Stimulated activated memory B cell treated with anti-CD40 and anti-IgM and Interleukin-4, amounts not matched to agents 10 μg/mL and 1 μg/mL and 100 μg/mL, for 72 hours (primary cell): ENCODE results near the gene HDAC3.
"Not testable (repeated sequence)": the region's sequence is repeated elsewhere in the genome, so short reads cannot be mapped to it uniquely, and the experiment has no call there.

Experiments used
- ATAC-seq: fragments of 150-1000 bp; cut with Tn5 transposase; 2 replicates; pipeline ENCODE4 v1.10.0; 2021
- H3K27ac Mint-ChIP-seq: one replicate; pipeline ENCODE4 v1.8.0; 2022; ENCODE audit warnings: mild to moderate bottlenecking, mixed read lengths
- H3K27me3 Mint-ChIP-seq: one replicate; pipeline ENCODE4 v1.8.0; 2022; ENCODE audit warnings: mixed read lengths
- H3K36me3 Mint-ChIP-seq: one replicate; pipeline ENCODE4 v1.8.0; 2022; ENCODE audit warnings: mixed read lengths
- H3K4me1 Mint-ChIP-seq: one replicate; pipeline ENCODE4 v1.8.0; 2022; ENCODE audit warnings: mixed read lengths
- H3K4me3 Mint-ChIP-seq: one replicate; pipeline ENCODE4 v1.8.0; 2022; ENCODE audit warnings: mild to moderate bottlenecking, moderate library complexity, mixed read lengths
- H3K9me3 Mint-ChIP-seq: one replicate; pipeline ENCODE4 v1.8.0; 2022; ENCODE audit warnings: mixed read lengths

HDAC3 gene

GRCh38 chr5:141630570-141631140, 6.0 kb downstream of the HDAC3 start:
- no peaks in the 10 kb centered on the region for H3K9me3 Mint-ChIP-seq
- peaks cover 44% of the 10 kb centered on the region for H3K4me1 Mint-ChIP-seq
- ATAC-seq = no peak
- H3K27ac Mint-ChIP-seq = no peak overlapping the region
- H3K36me3 Mint-ChIP-seq = peaks cover 44% of the 10 kb centered on the region
- H3K27me3 Mint-ChIP-seq = no peaks in the 10 kb centered on the region
- no peak overlapping the region for H3K4me3 Mint-ChIP-seq

GRCh38 chr5:141628175-141628788, 8.4 kb downstream of the HDAC3 start:
- no peak for ATAC-seq
- H3K4me1 Mint-ChIP-seq = peaks cover 34% of the 10 kb centered on the region
- peaks cover 62% of the 10 kb centered on the region for H3K36me3 Mint-ChIP-seq
- no peaks in the 10 kb centered on the region for H3K27me3 Mint-ChIP-seq
- no peak overlapping the region for H3K4me3 Mint-ChIP-seq
- H3K9me3 Mint-ChIP-seq = no peaks in the 10 kb centered on the region
- H3K27ac Mint-ChIP-seq = peak overlapping the region; percentile 17

DNA sequence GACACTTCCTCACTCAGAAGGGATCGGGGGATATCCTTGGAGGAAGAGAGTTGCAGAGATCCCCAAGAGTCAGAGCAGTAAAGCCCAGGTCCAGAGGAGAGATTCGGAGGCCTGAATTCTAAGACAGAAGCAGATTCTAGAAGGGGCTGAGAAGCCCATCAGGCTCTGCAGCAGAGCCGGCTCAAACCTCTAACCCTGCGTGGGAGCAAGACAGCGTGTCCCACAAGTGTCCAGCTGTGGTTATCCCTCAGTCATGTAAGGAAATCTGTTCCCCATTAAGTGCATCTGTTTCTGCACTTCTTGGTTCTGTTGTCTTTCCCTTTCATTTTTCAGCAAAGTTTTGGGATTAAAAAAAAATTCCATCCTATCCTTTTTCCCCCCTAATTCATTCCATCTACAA, 13.0 kb downstream of the HDAC3 start:
- peaks cover 71% of the 10 kb centered on the region for H3K36me3 Mint-ChIP-seq

GRCh38 chr5:141623186-141623585, 13.5 kb downstream of the HDAC3 start:
- ATAC-seq = peak; percentile 82
- no peaks in the 10 kb centered on the region for H3K9me3 Mint-ChIP-seq
- peaks cover 46% of the 10 kb centered on the region for H3K4me1 Mint-ChIP-seq
- H3K36me3 Mint-ChIP-seq = peaks cover 67% of the 10 kb centered on the region
- H3K27ac Mint-ChIP-seq = peak overlapping the region; percentile 92
- H3K27me3 Mint-ChIP-seq = no peaks in the 10 kb centered on the region
- H3K4me3 Mint-ChIP-seq = peak overlapping the region; percentile 67

More for the DNA sequence above, 13.0 kb downstream of the HDAC3 start:
- no peaks in the 10 kb centered on the region for H3K27me3 Mint-ChIP-seq
- H3K9me3 Mint-ChIP-seq = no peaks in the 10 kb centered on the region
- ATAC-seq = no peak
- peak overlapping the region; percentile 67 for H3K4me3 Mint-ChIP-seq
- H3K4me1 Mint-ChIP-seq = peaks cover 47% of the 10 kb centered on the region
- peak overlapping the region; percentile 92 for H3K27ac Mint-ChIP-seq

DNA sequence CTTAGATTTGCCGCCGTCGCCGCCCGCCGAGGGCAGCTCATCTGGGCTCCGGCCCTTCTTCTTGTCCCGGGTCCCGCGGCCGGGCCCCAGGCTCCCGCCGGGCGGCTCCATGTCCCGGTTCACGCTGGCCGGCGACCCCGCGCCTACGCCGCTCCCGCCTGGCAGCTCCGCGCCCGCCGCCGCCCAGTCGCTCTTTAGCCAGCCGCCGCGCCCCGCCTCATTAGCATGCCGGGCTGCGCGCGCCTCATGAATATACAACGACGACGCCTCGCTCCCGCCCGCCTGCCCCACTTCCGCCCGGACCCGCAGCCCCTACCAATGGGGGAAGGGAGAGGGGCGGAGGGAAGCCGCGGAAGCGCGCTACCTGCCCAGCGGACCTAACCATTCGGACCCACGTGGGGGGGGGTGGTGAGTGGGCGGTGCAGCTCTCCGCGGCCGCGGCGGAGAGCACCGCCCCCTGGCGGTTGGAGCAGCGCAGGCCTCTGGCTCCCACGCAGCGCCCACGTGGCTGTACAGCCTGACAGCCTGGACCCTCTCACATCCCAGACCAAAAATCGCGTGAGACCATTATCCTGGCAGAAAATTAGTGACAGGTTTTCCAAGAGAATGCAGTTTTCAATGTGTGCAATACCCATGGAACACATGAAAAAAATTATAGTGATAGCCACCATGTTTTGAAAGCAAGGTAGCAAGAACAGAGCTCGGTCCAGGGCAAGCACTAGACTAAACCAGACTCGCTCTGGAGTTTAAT, 17.7 kb downstream of the HDAC3 start, which contains the start of gene DIAPH1:
TSS of gene DIAPH1 (minus strand) at position 197 of the 751 bp plus-strand sequence. CDS start at position 111, 86 bp downstream.
- H3K36me3 Mint-ChIP-seq = peaks cover 38% of the 10 kb centered on the region
- no peaks in the 10 kb centered on the region for H3K27me3 Mint-ChIP-seq
- H3K4me3 Mint-ChIP-seq = peak within 1 kb of the TSS; percentile 89
- H3K9me3 Mint-ChIP-seq = no peaks in the 10 kb centered on the region
- H3K4me1 Mint-ChIP-seq = peaks cover 65% of the 10 kb centered on the region
- peak within 1 kb of the TSS; percentile 86 for H3K27ac Mint-ChIP-seq
- peak; percentile 95 for ATAC-seq

DNA sequence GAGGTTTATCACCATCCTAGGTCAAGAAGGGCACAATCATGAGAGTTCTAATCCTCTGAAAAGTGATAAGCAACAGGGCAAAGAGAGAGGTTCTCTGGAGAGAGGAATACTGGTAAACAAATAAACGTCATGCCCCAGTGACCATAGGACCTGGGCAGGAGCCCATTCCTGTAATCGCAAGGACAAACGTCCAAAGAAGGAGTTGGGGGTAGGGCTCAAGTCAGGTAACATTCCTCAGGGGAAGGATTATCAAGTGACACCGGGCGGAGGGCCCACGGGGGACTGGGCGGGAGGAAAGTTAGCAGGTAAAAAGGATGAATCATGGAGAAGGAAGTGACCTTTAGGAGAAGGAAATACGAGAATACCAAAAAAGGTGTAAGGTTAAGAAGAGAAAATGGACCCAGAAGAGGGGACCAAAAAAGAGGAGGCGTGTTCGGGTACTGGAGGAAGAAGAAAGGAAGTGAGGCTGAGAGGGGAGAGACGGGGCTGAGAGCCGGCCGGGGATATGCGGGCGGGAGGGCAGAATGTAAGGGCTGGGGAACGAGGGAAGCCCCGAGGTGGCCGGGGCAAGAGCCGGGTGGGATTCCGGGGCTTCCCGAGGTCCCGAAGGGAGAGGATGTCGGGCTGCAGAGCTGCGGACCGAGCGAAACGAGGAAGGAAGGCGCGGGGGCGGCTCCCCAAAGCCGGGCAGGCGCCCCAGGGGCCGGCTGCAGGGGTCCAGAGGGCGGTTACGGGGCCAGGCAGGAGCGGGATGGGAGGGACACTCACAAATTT, 18.4 kb downstream of the HDAC3 start:
- ATAC-seq = peak; percentile 63
- H3K4me3 Mint-ChIP-seq = peak overlapping the region; percentile 89

DNA sequence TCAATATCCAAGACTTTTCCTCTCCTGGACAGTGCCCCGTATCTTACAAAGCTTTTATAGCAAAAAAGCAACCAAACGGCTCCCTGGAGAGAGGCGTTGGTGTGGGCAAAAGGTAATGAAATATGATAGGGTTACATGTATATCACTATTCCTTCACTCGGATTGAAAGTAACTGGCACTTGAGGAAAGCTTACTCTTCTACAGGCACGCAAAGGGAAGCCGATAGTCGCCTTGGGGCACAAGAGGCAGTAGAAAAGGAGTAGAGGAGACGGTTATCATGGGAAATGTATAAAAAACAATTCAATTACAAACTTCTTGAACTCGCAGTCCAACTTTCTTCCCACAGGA, 19.0 kb downstream of the HDAC3 start:
- H3K4me1 Mint-ChIP-seq = peaks cover 65% of the 10 kb centered on the region
- peak overlapping the region; percentile 86 for H3K27ac Mint-ChIP-seq
- H3K4me3 Mint-ChIP-seq = peak overlapping the region; percentile 89
- H3K36me3 Mint-ChIP-seq = peaks cover 33% of the 10 kb centered on the region
- no peak for ATAC-seq
- no peaks in the 10 kb centered on the region for H3K9me3 Mint-ChIP-seq
- H3K27me3 Mint-ChIP-seq = no peaks in the 10 kb centered on the region

More for the DNA sequence above, 18.4 kb downstream of the HDAC3 start:
- Mint-ChIP-seq H3K27ac (peak overlapping the region; percentile 86), H3K4me1 (peaks cover 65% of the 10 kb centered on the region), H3K9me3 (no peaks in the 10 kb centered on the region), H3K36me3 (peaks cover 34% of the 10 kb centered on the region), H3K27me3 (no peaks in the 10 kb centered on the region)

DNA sequence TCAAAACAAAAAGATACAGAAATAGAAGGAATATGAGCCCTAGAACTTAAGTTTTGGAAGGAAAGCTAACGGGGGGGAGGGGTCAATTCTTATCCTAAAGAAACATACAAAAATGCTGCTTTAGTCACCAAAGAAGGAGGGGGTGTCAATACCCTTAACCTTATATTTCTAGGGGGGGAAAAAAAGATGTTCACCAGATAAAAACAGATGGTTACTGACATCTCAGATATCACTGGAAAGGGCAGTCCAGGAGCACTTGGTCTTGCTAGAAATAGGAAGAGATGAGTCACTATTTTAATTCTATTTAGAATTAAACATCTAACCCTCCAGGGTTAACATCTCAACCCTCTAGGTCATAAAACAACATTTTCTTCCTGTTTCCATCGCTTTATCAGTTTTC, 19.5 kb downstream of the HDAC3 start:
- Mint-ChIP-seq H3K4me1 (peaks cover 65% of the 10 kb centered on the region), H3K27me3 (no peaks in the 10 kb centered on the region), H3K27ac (peak overlapping the region; percentile 86), H3K4me3 (peak overlapping the region; percentile 89), H3K36me3 (peaks cover 31% of the 10 kb centered on the region), H3K9me3 (no peaks in the 10 kb centered on the region)
- ATAC-seq = no peak

GRCh38 chr5:141615991-141616720, 20.5 kb downstream of the HDAC3 start:
- Mint-ChIP-seq H3K27me3 (no peaks in the 10 kb centered on the region), H3K4me1 (peaks cover 62% of the 10 kb centered on the region), H3K27ac (peak overlapping the region; percentile 86), H3K9me3 (no peaks in the 10 kb centered on the region), H3K36me3 (peaks cover 26% of the 10 kb centered on the region), H3K4me3 (peak overlapping the region; percentile 89)
- no peak for ATAC-seq

DNA sequence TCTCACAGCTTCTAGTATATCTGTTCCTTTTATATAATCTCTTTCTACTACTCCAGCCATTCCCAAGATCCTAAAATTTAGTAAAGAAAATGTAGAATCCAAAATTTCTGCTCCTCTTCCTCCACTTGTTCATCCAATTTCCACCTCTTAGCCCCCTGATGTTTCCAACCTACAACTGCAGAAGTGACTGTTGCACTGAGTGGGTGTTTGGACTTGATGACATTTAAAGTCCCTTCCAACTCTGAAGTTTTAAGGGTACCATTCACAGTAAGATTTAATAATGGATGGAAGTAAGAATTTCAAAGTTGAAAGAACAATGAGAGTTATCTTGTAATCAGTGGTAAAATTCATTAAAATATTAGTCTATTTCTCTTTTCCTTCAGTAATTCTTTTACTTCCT, 23.3 kb downstream of the HDAC3 start:
- H3K36me3 Mint-ChIP-seq = peaks cover 34% of the 10 kb centered on the region
- H3K27ac Mint-ChIP-seq = peak overlapping the region; percentile 54
- ATAC-seq = no peak

DNA sequence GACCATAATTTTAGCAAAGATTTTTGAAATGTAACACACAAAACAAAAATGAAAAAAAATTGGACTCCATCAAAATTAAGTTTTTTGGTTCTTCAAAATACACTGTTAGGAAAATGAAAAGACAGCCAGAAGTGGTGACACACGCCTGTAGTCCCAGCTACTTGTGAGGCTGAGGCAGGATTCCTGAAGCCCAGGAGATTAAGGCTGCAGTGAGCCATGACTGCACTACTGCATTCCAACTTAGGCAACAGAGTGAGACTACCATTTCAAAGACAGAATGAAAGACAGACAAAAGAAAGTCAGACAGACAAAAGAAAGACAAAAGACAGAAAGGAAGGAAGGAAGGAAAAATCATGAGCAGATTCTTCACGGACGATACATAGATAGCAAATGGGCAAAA, 25.4 kb downstream of the HDAC3 start:
- H3K27ac Mint-ChIP-seq = peak overlapping the region; percentile 33

More for the DNA sequence above, 23.3 kb downstream of the HDAC3 start:
- no peaks in the 10 kb centered on the region for H3K9me3 Mint-ChIP-seq
- H3K4me3 Mint-ChIP-seq = peak overlapping the region; percentile 24
- peaks cover 85% of the 10 kb centered on the region for H3K4me1 Mint-ChIP-seq
- H3K27me3 Mint-ChIP-seq = no peaks in the 10 kb centered on the region

DNA sequence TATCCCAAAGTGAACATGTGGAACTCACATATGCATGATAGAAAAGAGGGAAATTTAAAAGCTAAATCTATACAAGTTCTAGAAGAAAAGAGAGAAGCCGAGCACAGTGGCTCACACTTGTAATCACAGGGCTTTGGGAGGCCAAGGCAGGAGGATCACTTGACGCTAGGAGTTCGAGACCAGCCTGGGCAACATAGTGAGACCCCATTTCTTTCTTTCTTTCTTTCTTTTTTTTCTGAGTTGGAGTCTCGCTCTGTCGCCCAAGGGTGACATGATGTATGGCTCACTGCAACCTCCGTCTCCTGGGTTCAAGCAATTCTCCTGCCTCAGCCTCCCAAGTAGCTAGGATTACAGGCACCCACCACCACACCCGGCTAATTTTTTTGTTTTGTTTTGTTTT, 26.7 kb downstream of the HDAC3 start:
- H3K9me3 Mint-ChIP-seq, H3K27ac Mint-ChIP-seq: not testable (repeated sequence)
- peaks cover 37% of the 10 kb centered on the region for H3K36me3 Mint-ChIP-seq

More for the DNA sequence above, 25.4 kb downstream of the HDAC3 start:
- Mint-ChIP-seq H3K9me3 (no peaks in the 10 kb centered on the region), H3K27me3 (no peaks in the 10 kb centered on the region), H3K4me1 (peaks cover 87% of the 10 kb centered on the region), H3K4me3 (no peak overlapping the region), H3K36me3 (peaks cover 43% of the 10 kb centered on the region)
- ATAC-seq = no peak

DNA sequence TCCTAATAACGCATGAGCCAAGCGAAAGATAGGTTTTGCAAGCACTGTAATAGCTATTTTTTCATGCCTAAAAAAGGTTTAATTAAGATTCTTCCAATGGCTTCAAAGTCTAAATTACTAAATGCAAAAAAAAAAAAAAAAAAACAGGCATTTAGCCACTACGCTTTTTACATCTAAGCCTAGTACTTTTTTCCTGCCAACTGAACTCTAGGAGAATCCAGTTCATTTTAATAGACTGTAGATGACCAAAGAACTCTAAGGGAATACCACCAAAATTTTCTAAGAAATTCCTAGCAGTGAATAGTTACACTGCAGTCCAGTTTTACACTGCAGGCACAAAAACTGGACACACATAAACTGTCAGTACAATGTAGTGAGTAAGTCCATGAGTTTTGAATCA, 27.6 kb downstream of the HDAC3 start:
- Mint-ChIP-seq H3K4me3 (no peak overlapping the region), H3K27ac (peak overlapping the region; percentile 85), H3K27me3 (no peaks in the 10 kb centered on the region), H3K36me3 (peaks cover 37% of the 10 kb centered on the region), H3K9me3 (no peaks in the 10 kb centered on the region), H3K4me1 (peaks cover 88% of the 10 kb centered on the region)
- ATAC-seq = no peak

More for the DNA sequence above, 26.7 kb downstream of the HDAC3 start:
- ATAC-seq, H3K4me3 Mint-ChIP-seq, H3K27me3 Mint-ChIP-seq: not testable (repeated sequence)
- peaks cover 88% of the 10 kb centered on the region for H3K4me1 Mint-ChIP-seq

DNA sequence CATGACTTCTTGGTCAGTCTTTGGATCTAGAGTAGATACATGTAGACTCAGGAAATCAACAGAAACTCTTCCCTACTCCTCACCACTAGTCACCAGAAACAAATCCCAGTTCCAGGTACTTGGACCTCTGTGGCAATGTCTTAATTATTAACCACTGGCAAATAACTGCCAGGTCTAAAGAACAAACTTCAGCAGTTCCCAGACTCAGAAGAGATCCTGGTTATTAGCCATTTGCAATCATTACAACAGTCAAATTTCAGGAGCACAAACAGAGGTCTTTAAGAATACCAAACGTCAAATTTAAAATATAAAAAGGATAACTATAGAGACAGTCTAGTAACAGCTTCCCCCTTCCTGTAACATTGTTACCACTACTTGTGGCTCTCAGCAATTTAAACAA, 28.1 kb downstream of the HDAC3 start:
- peaks cover 37% of the 10 kb centered on the region for H3K36me3 Mint-ChIP-seq
- no peak for ATAC-seq
- peaks cover 88% of the 10 kb centered on the region for H3K4me1 Mint-ChIP-seq
- H3K9me3 Mint-ChIP-seq = no peaks in the 10 kb centered on the region
- H3K27ac Mint-ChIP-seq = peak overlapping the region; percentile 85
- H3K4me3 Mint-ChIP-seq = no peak overlapping the region
- no peaks in the 10 kb centered on the region for H3K27me3 Mint-ChIP-seq
